ENCODE data around the gene KRT83.
"Not testable (repeated sequence)": the region's sequence is repeated elsewhere in the genome, so short reads cannot be mapped to it uniquely, and the experiment has no call there.

The KRT83 gene

GRCh38 chr12:52317468-52318052 lies 3.6 kb downstream of the KRT83 start:
- no peak overlapping the region for H3K4me2 ChIP-seq (ENCODE audit: low read length)
- no peak overlapping the region for H3K4me3 ChIP-seq (ENCODE audit: low read length)
- H3K36me3 ChIP-seq (replicated peaks; ENCODE audit: low read depth, low read length): no peaks in the 10 kb centered on the region
- H3K9me3 ChIP-seq (ENCODE audit: insufficient read depth, low read length): no peaks in the 10 kb centered on the region
- TF ChIP-seq EZH2phosphoT487 (IDR thresholded peaks at IDR 0.05; ENCODE audit: low read depth) (no peak), CTCF (IDR thresholded peaks at IDR 0.05; ENCODE audit: low read depth, low read length) (no peak)
- no peak overlapping the region for H2AFZ ChIP-seq (ENCODE audit: low read depth, low read length)
- H3K79me2 ChIP-seq (ENCODE audit: low read length): no peaks in the 10 kb centered on the region
- no peaks in the 10 kb centered on the region for H3K4me1 ChIP-seq (ENCODE audit: low read length)
- H3K27ac ChIP-seq (ENCODE audit: low read length): no peak overlapping the region
- no peak overlapping the region for H3K9ac ChIP-seq (ENCODE audit: low read length)
- no peaks in the 10 kb centered on the region for H4K20me1 ChIP-seq (ENCODE audit: insufficient read depth, low read length)
- peaks cover 46% of the 10 kb centered on the region for H3K27me3 ChIP-seq (ENCODE audit: low read depth, low read length)

- peaks cover 46% of the 10 kb centered on the region for H3K27me3 ChIP-seq (ENCODE audit: low read depth, low read length)
- H2AFZ ChIP-seq (ENCODE audit: low read depth, low read length): no peak overlapping the region
- H3K27ac ChIP-seq (ENCODE audit: low read length): no peak overlapping the region
- H3K36me3 ChIP-seq (replicated peaks; ENCODE audit: low read depth, low read length): no peaks in the 10 kb centered on the region
- no peak for TF ChIP-seq CTCF (IDR thresholded peaks at IDR 0.05; ENCODE audit: low read depth, low read length)
- no peak for TF ChIP-seq EZH2phosphoT487 (IDR thresholded peaks at IDR 0.05; ENCODE audit: low read depth)
- no peaks in the 10 kb centered on the region for H3K4me1 ChIP-seq (ENCODE audit: low read length)
- H3K4me2 ChIP-seq (ENCODE audit: low read length): no peak overlapping the region
- no peak overlapping the region for H3K4me3 ChIP-seq (ENCODE audit: low read length)
- H3K79me2 ChIP-seq (ENCODE audit: low read length): no peaks in the 10 kb centered on the region
- no peak overlapping the region for H3K9ac ChIP-seq (ENCODE audit: low read length)
- H4K20me1 ChIP-seq (ENCODE audit: insufficient read depth, low read length): no peaks in the 10 kb centered on the region
- no peaks in the 10 kb centered on the region for H3K9me3 ChIP-seq (ENCODE audit: insufficient read depth, low read length)
Observed at GRCh38 chr12:52316701-52317100, 4.5 kb downstream of the KRT83 start.

- Histone ChIP-seq H3K9ac (ENCODE audit: low read length) (no peak overlapping the region), H3K27me3 (ENCODE audit: low read depth, low read length) (peaks cover 44% of the 10 kb centered on the region), H2AFZ (ENCODE audit: low read depth, low read length) (no peak overlapping the region), H3K4me1 (ENCODE audit: low read length) (no peaks in the 10 kb centered on the region), H3K9me3 (ENCODE audit: insufficient read depth, low read length) (no peaks in the 10 kb centered on the region), H3K27ac (ENCODE audit: low read length) (no peak overlapping the region), H4K20me1 (ENCODE audit: insufficient read depth, low read length) (no peaks in the 10 kb centered on the region), H3K36me3 (replicated peaks; ENCODE audit: low read depth, low read length) (no peaks in the 10 kb centered on the region), H3K4me3 (ENCODE audit: low read length) (no peak overlapping the region), H3K4me2 (ENCODE audit: low read length) (no peak overlapping the region), H3K79me2 (ENCODE audit: low read length) (no peaks in the 10 kb centered on the region)
- TF ChIP-seq CTCF (IDR thresholded peaks at IDR 0.05; ENCODE audit: low read depth, low read length) (no peak), EZH2phosphoT487 (IDR thresholded peaks at IDR 0.05; ENCODE audit: low read depth) (no peak)
Observed at GRCh38 chr12:52316290-52316689, 4.9 kb downstream of the KRT83 start.

DNA sequence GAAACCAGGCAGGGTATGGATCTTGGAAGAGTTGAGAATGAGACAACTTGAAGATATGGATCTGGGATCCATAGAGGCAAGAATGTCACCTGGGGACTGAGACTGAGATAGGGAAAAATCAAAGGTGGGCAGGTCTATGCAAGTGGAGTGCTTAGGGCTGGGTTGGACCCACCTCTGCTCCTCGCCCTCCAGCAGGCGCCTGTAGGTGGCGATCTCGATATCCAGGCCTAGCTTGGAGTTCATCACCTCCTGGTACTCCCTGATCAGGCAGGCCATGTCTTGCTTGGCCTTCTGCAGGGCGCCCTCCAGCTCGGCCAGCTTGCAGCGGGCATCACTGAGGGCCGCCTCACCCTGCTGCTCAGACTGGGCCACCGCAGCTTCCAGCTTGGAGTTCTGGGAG lies 5.5 kb downstream of the KRT83 start:
- not testable (repeated sequence) for H3K36me3 ChIP-seq (replicated peaks; ENCODE audit: low read depth, low read length); H4K20me1 ChIP-seq (ENCODE audit: insufficient read depth, low read length)

More for the DNA sequence above, 5.5 kb downstream of the KRT83 start:
- H3K4me2 ChIP-seq (ENCODE audit: low read length); H3K4me3 ChIP-seq (ENCODE audit: low read length); H3K79me2 ChIP-seq (ENCODE audit: low read length); H3K9ac ChIP-seq (ENCODE audit: low read length); H3K4me1 ChIP-seq (ENCODE audit: low read length); H3K9me3 ChIP-seq (ENCODE audit: insufficient read depth, low read length); H2AFZ ChIP-seq (ENCODE audit: low read depth, low read length); H3K27ac ChIP-seq (ENCODE audit: low read length): not testable (repeated sequence)
- peak; percentile 45; the same call in 1 of the 2 replicates for TF ChIP-seq CTCF (IDR thresholded peaks at IDR 0.05; ENCODE audit: low read depth, low read length)
- peaks cover 48% of the 10 kb centered on the region for H3K27me3 ChIP-seq (ENCODE audit: low read depth, low read length)
